Neural cell (in vitro differentiated cells): Measurements from ENCODE around the gene PYGL. TPM values are rescaled to one million over a fixed set of nuclear protein-coding genes. Genes with fewer than 3 reads are reported as not detected.

Experiments used
- H2AFZ ChIP-seq: fragments of 200-600, 300-800 bp; sonication (generic), shearing (Covaris generic); 2 replicates; pipeline ENCODE4 v1.6.0; 2014; ENCODE audit warnings: low read depth, mild to moderate bottlenecking, antibody characterized with exemption, low read length, moderate library complexity
- H3F3A ChIP-seq: fragments of 200-600 bp; shearing (Covaris generic); 2 replicates; pipeline ENCODE4 v1.6.1; 2016; ENCODE audit warnings: mild to moderate bottlenecking, moderate library complexity, mixed read lengths, antibody characterized with exemption, low read length; ENCODE audit not compliant: insufficient read depth, poor library complexity, severe bottlenecking
- H3K27ac ChIP-seq: fragments of 200-600, 300-800 bp; sonication (generic), shearing (Covaris generic); 2 replicates; pipeline ENCODE4 v1.5.1; 2014; ENCODE audit warnings: mild to moderate bottlenecking, low read length, moderate library complexity
- H3K27me3 ChIP-seq: fragments of 300-800, 200-600 bp; sonication (generic), shearing (Covaris generic); 2 replicates; pipeline ENCODE4 v1.6.0; 2014; ENCODE audit warnings: mild to moderate bottlenecking, low read depth, low read length, moderate library complexity; ENCODE audit not compliant: insufficient read depth
- H3K36me3 ChIP-seq: fragments of 300-800, 200-600 bp; sonication (generic), shearing (Covaris generic); 2 replicates; pipeline ENCODE4 v1.5.1; 2014; ENCODE audit warnings: mild to moderate bottlenecking, antibody characterized with exemption, low read length, moderate library complexity; ENCODE audit not compliant: insufficient read depth
- H3K4me2 ChIP-seq: fragments of 300-800, 200-600 bp; sonication (generic), shearing (Covaris generic); 2 replicates; pipeline ENCODE4 v1.6.0; 2014; ENCODE audit warnings: mild to moderate bottlenecking, low read length
- H3K4me3 ChIP-seq: fragments of 300-800, 200-600 bp; sonication (generic), shearing (Covaris generic); 2 replicates; pipeline ENCODE4 v1.5.1; 2014; ENCODE audit warnings: mild to moderate bottlenecking, low read length, moderate library complexity
- H3K79me2 ChIP-seq: fragments of 200-600 bp; shearing (Covaris generic); replicated peaks from 2 replicates; pipeline ENCODE4 v1.6.0; 2014; ENCODE audit warnings: mild to moderate bottlenecking, low read length, moderate library complexity; ENCODE audit not compliant: insufficient read depth
- H3K9ac ChIP-seq: fragments of 300-800, 200-600 bp; sonication (generic), shearing (Covaris generic); 2 replicates; pipeline ENCODE4 v1.6.1; 2016; ENCODE audit warnings: mild to moderate bottlenecking, low read length, mixed read lengths
- H3K9me2 ChIP-seq: fragments of 200-600 bp; shearing (Covaris generic); 2 replicates; pipeline ENCODE4 v1.6.1; 2016; ENCODE audit warnings: mild to moderate bottlenecking, low read length, mixed read lengths; ENCODE audit not compliant: insufficient read depth
- H3K9me3 ChIP-seq: fragments of 200-600, 300-800 bp; sonication (generic), shearing (Covaris generic); 2 replicates; pipeline ENCODE4 v1.6.1; 2016; ENCODE audit warnings: mild to moderate bottlenecking, mixed run types, low read length, moderate library complexity, mixed read lengths
- H4K20me1 ChIP-seq: fragments of 200-600 bp; shearing (Covaris generic); 2 replicates; pipeline ENCODE4 v1.6.1; 2016; ENCODE audit warnings: mild to moderate bottlenecking, mixed run types; ENCODE audit not compliant: insufficient read depth
- CTCF ChIP-seq: fragments of 450-650 bp; IDR thresholded peaks from 2 replicates; pipeline ENCODE4 v1.5.1; 2014; ENCODE audit warnings: antibody characterized with exemption, mild to moderate bottlenecking, moderate library complexity; ENCODE audit not compliant: poor library complexity, severe bottlenecking
- EP300 ChIP-seq: fragments of 450-650 bp; conservative IDR thresholded peaks from 2 replicates; pipeline ENCODE4 v1.6.1; 2014; ENCODE audit warnings: antibody characterized with exemption, mild to moderate bottlenecking, moderate library complexity; ENCODE audit not compliant: poor library complexity, severe bottlenecking
- EZH2 ChIP-seq: fragments of 200-600, 300-800 bp; shearing (Covaris generic), sonication (generic); IDR thresholded peaks from 2 replicates; pipeline ENCODE4 v1.6.1; 2014; ENCODE audit warnings: antibody characterized with exemption, low read length, borderline replicate concordance, mild to moderate bottlenecking; ENCODE audit not compliant: insufficient read depth, poor library complexity, severe bottlenecking
- MXI1 ChIP-seq: fragments of 450-650 bp; conservative IDR thresholded peaks from 2 replicates; pipeline ENCODE4 v1.6.1; 2014; ENCODE audit warnings: antibody characterized with exemption, mild to moderate bottlenecking; ENCODE audit not compliant: poor library complexity, severe bottlenecking
- POLR2AphosphoS5 ChIP-seq: IDR thresholded peaks from 2 replicates; pipeline ENCODE4 v1.6.1; 2012
- RAD21 ChIP-seq: fragments of 450-650 bp; conservative IDR thresholded peaks from 2 replicates; pipeline ENCODE4 v1.6.1; 2014; ENCODE audit warnings: antibody characterized with exemption, mild to moderate bottlenecking, moderate library complexity
- SMC3 ChIP-seq: fragments of 450-650 bp; conservative IDR thresholded peaks from 2 replicates; pipeline ENCODE4 v1.6.1; 2014; ENCODE audit warnings: antibody characterized with exemption, mild to moderate bottlenecking, moderate library complexity; ENCODE audit not compliant: poor library complexity
- TAF1 ChIP-seq: IDR thresholded peaks from 2 replicates; pipeline ENCODE4 v1.6.1; 2012; ENCODE audit warnings: low read depth
- polyA plus RNA-seq: library from polyadenylated mRNA; depleted of rRNA; stranded (reverse); fragments of >200 nt; gene quantifications from 2 replicates; pipeline ENCODE4 v1.2.3, GENCODE V29; 2014
- TF ChIP-seq, protein P1 (sequence below): IDR thresholded peaks from 2 replicates; pipeline ENCODE4 v1.6.1; 2012; ENCODE audit warnings: borderline replicate concordance

The PYGL gene
- polyA plus RNA-seq, 1 donor from 2014 or later, result not detected

- Histone ChIP-seq H3K27ac (no peak overlapping the region), H3K79me2 (no peaks in the 10 kb centered on the region), H3K9me2 (no peaks in the 10 kb centered on the region), H3K36me3 (no peaks in the 10 kb centered on the region), H3F3A (no peaks in the 10 kb centered on the region), H3K9ac (no peak overlapping the region), H3K9me3 (no peaks in the 10 kb centered on the region), H4K20me1 (no peaks in the 10 kb centered on the region), H3K4me3 (no peak overlapping the region), H2AFZ (no peak overlapping the region), H3K4me2 (no peak overlapping the region), H3K27me3 (no peaks in the 10 kb centered on the region)
- TF ChIP-seq RAD21, result no peak
These were observed 80.0 kb downstream of the PYGL start for GRCh38 chr14:50864237-50864636.

DNA sequence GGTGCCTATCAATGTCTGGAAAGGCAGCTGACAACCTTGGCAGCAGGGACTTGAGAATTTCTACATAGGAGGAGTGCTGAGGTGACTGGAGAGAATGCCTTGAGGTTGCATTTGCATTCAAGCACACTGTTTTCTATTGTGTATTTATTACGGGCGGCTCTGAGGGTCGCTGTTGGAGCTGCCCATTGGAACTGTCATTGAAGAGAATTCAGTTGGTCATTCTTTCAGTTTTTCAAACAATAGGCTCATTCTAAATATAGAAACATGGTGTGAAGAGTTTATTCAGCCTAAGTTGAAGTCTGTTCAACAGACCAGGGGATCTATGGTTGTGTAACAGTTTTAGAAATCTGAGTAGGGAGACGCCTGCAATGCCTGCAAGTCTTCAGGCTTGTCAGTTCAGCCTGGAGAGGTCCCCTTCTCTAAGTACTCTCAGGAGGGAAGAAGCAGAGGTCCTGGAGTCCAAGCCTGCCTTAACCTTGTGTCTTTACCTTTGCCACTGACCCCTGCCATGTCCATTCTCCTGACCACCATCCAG, 82.2 kb downstream of the PYGL start:
- Histone ChIP-seq H3F3A (no peaks in the 10 kb centered on the region), H3K4me3 (no peak overlapping the region), H2AFZ (no peak overlapping the region), H3K9me3 (no peaks in the 10 kb centered on the region), H3K27ac (no peak overlapping the region), H3K9me2 (no peaks in the 10 kb centered on the region), H4K20me1 (no peaks in the 10 kb centered on the region), H3K9ac (no peak overlapping the region), H3K27me3 (no peaks in the 10 kb centered on the region), H3K36me3 (no peaks in the 10 kb centered on the region), H3K4me2 (no peak overlapping the region), H3K79me2 (no peaks in the 10 kb centered on the region)
- TF ChIP-seq CTCF (no peak), EZH2 (no peak), SMC3 (no peak), MXI1 (no peak), TAF1 (no peak), POLR2AphosphoS5 (no peak), RAD21 (no peak), EP300 (no peak)
- TF ChIP-seq, protein P1, sequence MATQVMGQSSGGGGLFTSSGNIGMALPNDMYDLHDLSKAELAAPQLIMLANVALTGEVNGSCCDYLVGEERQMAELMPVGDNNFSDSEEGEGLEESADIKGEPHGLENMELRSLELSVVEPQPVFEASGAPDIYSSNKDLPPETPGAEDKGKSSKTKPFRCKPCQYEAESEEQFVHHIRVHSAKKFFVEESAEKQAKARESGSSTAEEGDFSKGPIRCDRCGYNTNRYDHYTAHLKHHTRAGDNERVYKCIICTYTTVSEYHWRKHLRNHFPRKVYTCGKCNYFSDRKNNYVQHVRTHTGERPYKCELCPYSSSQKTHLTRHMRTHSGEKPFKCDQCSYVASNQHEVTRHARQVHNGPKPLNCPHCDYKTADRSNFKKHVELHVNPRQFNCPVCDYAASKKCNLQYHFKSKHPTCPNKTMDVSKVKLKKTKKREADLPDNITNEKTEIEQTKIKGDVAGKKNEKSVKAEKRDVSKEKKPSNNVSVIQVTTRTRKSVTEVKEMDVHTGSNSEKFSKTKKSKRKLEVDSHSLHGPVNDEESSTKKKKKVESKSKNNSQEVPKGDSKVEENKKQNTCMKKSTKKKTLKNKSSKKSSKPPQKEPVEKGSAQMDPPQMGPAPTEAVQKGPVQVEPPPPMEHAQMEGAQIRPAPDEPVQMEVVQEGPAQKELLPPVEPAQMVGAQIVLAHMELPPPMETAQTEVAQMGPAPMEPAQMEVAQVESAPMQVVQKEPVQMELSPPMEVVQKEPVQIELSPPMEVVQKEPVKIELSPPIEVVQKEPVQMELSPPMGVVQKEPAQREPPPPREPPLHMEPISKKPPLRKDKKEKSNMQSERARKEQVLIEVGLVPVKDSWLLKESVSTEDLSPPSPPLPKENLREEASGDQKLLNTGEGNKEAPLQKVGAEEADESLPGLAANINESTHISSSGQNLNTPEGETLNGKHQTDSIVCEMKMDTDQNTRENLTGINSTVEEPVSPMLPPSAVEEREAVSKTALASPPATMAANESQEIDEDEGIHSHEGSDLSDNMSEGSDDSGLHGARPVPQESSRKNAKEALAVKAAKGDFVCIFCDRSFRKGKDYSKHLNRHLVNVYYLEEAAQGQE, result no peak
